Dedifferentiated amniotic fluid mesenchymal stem cell (primary cell): ENCODE results near the gene ZFX.

Experiments used
- DNase-seq: peaks from one replicate; pipeline ENCODE4 v3.0.0-alpha.2; 2016; ENCODE audit errors: extremely low spot score

ZFX gene

DNA sequence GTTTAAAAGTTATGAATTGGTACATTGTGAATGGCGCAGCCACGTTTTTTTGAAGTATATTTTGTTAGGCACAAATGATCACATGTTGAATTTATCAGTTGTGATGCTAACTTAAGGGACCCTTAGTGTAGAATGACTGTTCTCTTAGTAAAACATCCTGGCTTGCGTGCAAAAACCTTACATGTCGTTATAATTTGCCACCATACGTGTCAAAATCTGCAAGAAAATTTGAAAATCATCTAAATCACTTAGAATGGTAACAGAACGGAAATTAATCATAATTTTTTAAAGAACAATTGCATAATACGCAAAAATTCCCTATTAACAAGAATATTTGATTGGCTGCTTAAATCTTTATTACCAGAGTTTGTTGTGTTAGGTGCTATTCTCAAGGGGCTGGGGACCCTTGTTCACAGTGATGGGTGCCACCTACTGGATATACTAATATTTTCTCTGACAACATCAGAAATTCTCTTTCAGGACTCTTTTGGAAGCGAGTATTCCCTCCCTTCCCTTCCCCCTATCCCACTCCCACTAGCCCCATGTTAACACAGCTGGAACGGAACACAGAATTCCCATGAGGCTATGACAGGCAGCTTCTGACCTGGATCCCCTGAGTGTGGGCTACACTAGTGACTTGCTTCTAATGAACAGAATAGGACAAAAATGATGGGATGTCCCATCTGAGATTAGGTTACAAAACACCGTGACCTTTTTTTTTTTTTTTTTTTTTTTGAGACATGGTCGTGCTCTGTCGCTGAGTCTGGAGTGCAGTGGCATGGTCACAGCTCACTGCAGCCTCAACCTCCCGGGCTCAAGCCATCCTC is 92.5 kb downstream of the ZFX start:
- no peak for DNase-seq

DNA sequence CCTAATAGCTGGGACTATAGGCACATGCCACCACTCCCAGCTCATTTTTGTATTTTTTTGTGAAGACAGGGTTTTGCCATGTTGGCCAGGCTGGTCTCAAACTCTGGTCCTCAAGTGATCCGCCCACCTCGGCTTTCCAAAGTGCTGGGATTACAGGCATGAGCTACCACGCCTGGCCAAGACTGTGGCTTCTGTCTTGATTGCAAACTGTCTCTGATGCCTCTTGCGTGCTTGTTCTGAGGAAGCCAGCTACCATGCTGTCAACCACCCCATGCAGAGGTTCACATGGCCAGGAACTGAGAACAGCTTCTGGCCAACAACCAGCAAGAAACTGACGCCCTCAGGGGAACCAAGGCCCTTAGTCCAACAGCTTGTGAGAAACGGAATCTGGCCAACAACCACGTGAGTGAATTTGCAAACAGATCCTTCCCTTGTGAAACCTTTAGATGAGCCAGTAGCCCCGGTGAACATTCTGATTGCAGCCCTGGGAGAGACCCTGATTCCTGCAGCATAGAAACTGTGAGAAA is 93.2 kb downstream of the ZFX start:
- peak; percentile 71 for DNase-seq

DNA sequence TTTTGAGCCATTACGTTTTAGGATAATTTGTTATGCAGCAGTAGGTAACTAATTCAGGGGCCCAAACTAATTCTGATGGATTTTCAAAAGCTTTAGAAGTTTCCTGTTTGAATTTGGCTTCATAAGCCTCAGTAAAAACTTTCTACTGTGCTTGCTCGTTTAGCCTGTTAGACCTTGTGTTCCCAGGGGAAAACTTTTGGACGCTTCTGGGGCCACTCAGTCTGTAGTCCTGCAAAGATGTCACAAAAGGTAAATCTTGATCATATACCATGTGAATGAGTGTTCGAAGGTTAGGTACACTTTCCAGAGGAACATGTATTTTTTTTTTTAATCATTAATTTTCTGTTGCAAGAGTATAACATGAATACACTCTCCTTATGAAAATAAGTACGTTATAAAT is 93.7 kb downstream of the ZFX start:
- DNase-seq = no peak

DNA sequence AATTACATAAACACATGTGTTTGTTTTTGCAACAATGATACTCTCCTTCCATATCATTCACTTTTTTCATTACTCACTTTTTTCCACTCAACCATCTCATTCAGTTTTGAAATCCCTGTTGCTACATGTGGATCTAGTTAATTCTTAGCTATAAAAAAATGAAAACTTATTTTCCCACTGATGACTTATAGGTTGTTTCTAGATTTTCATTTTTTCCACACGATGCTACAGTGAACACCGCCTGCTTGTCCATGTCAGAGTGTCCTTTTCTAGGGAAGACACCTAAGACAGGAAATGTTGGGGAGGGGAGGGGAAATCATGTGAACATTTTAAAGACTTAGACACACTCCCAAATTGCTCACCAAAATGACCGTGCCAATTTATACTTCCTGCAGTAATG is 94.2 kb downstream of the ZFX start:
- peak; percentile 72 for DNase-seq

DNA sequence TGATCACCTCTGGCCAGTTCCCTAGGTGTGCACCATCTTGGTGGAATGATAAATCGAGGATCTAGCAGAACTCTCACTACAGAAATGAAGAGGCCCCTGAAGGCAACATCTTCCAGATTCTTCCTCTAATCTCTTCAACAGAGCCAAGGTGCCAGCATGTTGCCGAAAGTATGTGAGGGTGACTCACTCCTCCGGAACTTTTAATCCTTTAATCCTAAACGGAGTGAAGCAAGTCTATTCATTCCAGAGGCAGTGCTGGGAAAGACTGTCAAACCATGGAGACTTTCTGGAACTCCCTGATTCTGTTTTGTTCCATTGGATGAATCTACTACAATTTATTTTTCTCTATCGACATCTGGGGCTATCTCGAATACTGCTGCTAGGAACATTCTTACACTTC is 95.7 kb downstream of the ZFX start:
- DNase-seq = peak; percentile 64

DNA sequence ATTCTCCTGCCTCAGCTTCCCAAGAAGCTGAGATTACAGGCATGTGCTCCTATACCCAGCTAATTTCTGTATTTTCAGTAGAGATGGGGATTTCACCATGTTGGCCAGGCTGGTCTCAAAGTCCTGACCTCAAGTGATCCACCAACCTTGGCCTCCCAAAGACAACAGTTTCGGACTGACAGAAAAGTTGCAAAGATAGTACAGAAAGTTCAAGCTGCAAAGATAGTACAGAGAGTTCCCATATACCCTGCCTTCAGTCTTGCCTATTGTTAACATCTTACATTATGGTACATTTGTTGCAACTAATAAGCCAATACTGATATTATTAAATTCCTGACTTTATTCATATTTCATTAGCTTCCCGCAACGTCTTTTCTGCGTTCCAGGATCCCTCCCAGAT is 98.5 kb downstream of the ZFX start:
- DNase-seq = no peak

DNA sequence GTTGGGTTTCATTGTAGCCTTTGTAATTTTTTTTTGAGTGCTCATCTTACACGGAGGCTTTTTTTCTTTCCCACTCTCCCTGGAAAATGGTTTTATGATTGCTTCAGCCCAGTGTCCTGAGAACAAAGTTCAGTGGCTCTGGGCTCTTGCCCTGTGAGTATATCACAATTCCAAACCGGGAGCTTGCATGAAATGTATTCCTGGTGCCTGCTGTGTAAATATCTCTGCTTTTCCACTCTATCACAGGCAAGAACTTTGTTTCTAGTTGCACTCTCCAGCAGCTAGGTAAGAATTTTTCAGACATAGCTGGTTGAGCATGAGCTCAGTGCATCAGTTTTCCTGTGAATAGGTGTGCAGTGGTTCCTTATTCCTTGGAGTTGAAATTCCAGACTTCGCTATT is 103.5 kb downstream of the ZFX start:
- DNase-seq = no peak

DNA sequence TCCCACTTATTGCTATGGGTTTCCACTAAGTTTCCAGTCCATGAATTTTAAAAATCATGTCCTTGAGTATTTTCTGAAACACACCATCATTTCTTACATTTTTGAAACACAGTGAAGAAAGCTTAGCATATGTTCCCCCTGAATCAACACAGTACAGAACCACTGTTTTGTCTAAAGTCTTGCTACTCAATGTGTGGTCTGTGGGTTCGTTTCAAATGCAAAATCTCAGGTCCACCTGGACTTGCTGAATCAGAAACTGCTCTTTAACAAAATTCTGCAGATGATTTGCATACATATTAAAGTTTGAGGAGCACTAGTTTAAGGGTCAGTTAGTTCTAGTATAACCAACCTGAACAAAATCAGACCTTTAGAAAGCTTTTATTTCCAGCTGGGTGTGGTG is 103.9 kb downstream of the ZFX start:
- no peak for DNase-seq

DNA sequence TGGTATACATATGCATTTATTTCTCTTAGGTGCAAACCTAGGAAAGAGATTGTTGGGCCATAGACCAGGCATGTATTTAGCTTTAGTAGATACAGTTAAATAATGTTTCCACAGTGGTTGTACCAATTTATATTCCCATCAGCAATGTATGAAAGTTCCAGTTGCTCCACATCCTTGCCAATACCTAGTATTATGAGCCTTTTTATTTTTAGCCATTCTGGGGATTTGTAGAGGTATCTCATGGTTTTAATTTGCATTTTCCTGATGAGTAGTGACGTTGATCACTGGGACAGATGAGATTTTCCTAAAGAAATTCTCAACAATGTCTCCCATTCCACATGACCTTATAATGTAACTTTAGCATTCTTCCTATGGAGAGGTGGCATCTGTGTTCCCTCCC is 107.5 kb downstream of the ZFX start:
- DNase-seq = no peak

DNA sequence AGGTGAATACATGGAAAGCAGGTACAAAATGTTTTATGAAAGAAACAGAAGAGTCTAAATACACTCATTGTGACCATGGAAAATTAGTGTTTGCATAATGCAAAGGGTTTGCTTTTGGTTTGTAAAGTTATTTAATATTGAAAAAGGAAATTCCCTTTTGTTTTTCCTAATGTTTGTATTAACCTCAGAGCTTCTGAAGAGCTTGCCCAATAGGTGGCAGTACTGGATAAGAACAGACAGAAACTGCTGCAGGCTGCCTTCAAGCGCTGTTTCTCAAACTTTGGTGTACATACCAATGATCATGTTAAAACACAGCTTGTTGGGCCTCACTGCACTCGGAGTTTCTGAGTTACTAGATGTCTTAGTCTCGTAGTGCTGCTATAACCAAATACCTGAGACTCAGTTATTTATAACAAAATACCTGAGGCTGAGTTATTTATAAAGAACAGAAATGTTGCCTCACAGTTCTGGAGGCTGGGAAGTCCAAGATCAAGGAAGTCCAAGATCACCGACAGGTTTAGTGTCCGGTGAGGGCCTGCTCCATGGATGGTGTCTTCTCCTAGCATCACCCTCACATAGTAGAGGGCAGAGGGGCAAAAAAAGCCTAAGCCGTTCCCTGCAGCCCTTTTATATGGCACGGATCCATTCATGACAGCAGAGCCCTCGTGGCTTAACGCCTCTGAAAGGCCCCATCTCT is 110.2 kb downstream of the ZFX start:
- peak; percentile 78 for DNase-seq

DNA sequence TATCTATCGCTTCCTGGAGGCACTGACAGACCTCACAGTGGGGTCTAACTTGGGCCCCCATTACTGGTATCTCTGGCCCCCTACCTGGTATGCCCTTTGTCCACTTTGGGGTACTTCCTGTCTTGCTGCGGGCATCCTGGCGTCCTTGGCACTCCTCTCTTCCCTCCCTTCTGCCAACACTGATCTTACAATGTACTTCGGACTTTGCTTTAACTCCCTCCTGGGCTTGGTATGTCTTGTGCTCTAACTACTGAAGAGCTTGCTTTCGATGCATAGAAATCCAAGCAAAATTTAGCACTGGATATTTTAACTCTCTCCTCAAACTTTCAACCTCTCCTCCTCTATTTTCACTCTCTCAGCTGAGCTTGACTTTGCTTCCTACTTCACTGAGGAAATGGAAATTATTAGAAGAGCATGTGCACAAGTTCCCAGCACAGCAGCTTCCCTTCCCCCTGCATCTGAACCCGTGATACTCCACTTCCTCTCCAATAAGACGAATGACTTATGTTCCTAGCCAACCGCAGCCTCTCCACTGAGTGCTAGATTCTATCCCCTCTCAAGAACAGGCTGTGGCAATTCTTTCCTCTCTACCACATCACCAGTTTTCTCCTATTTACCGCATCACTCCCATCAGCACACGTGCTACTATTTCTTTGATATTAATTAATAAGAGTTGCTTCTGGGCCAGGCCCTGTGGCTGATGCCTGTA is 111.5 kb downstream of the ZFX start:
- DNase-seq = no peak

DNA sequence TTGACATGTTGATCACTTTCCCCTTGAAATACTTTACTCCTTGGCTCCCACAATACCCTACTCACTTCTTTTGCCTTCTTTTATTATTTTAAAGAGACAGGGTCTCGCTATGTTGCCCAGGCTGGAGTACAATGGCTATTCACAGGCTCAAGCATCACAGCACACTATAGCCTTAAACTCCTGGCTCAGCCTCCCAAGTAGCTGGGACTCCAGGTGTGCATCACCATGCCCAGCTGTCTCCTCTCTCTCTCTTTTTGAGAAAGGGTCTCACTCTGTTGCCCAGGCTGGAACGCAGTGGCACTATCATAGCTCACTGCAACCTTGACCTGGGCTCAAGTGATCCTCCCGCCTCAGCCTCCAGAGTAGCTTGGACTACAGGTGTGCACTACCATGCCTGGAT is 112.8 kb downstream of the ZFX start:
- DNase-seq = no peak

DNA sequence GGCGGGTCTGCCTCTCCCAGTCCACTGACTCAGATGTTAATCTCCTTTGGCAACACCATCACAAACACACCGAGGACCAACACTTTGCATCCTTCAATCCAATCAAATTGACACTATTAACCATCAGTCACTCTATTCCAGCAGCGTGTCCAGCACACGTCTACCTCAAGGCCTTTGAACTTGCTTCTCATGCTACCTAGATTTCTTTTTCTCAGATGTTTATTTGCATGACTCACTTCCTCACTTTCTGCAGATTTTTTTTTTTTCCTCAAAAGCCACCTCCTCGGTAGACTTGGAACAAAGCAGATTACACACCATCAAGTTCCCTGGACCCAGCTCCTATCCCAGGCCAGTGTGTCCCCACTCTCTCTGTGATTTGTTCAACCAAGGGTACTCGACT is 114.9 kb downstream of the ZFX start:
- DNase-seq = no peak
